ENCODE measurements around the gene ITPA. TPM values are rescaled to one million over a fixed set of nuclear protein-coding genes. Genes with fewer than 3 reads are reported as not detected.

Gene ITPA
- total RNA-seq: 25.1 and 30.3 TPM in 2 replicates

GRCh38 chr20:3209257-3209945, at the start of gene ITPA:
Gene ITPA, plus strand, starts transcription at chr20:3209498. Its CDS starts 54 bp downstream, at chr20:3209552.

GRCh38 chr20:3172933-3173609, 36.2 kb upstream of the ITPA start, which contains the start of gene LZTS3:
Gene LZTS3, minus strand, starts transcription at chr20:3173549. Its CDS starts 6,386 bp downstream, at chr20:3167163.

GRCh38 chr20:3204124-3204794, 5.0 kb upstream of the ITPA start, which contains the start of gene DDRGK1:
Gene DDRGK1, minus strand, starts transcription at chr20:3204682. Its CDS starts 55 bp downstream, at chr20:3204627.

GRCh38 chr20:3239026-3239866, 29.9 kb downstream of the ITPA start, which contains the start of gene SLC4A11:
Gene SLC4A11, minus strand, starts transcription at chr20:3239190. Its CDS starts 53 bp downstream, at chr20:3239137.

Other genes with a start within 250 kb of the ITPA start
- 0.09 and 0.57 TPM in 2 replicates for gene GNRH2, start 165.9 kb upstream of the ITPA start, total RNA-seq
- 38.3 and 44.7 TPM in 2 replicates for gene MRPS26, start 163.4 kb upstream of the ITPA start, total RNA-seq
- 0.18 and 0.28 TPM in 2 replicates for gene OXT, start 137.9 kb upstream of the ITPA start, total RNA-seq
- not detected in 2 replicates for gene AVP, start 124.8 kb upstream of the ITPA start, total RNA-seq
- gene FASTKD5, start 49.6 kb upstream of the ITPA start, total RNA-seq: 8.7 and 11.7 TPM in 2 replicates
- 2.1 and 2.2 TPM in 2 replicates for gene UBOX5, start 49.6 kb upstream of the ITPA start, total RNA-seq
- 2.7 and 4.9 TPM in 2 replicates for gene LZTS3, start 35.9 kb upstream of the ITPA start, total RNA-seq
- 35.7 and 45.4 TPM in 2 replicates for gene DDRGK1, start 4.8 kb upstream of the ITPA start, total RNA-seq
- 1.0 and 1.1 TPM in 2 replicates for gene SLC4A11, start 29.7 kb downstream of the ITPA start, total RNA-seq
- gene DNAAF9, start 198.2 kb downstream of the ITPA start, total RNA-seq: 8.1 and 9.2 TPM in 2 replicates

Data from smooth muscle cell of bladder (primary cell).